ENCODE results near the gene MYLK. TPM values are rescaled to one million over a fixed set of nuclear protein-coding genes. Genes with fewer than 3 reads are reported as not detected.

Gene MYLK
- polyA plus RNA-seq, 3 donors, result 0.35 to 1.3 (median 0.51) TPM

GRCh38 chr3:123696808-123697207, 187.3 kb downstream of the MYLK start:
- Mint-ChIP-seq H3K4me3 (no peak overlapping the region), H3K27ac (no peak overlapping the region), H3K27me3 (ENCODE audit: low read depth in 3 of 3) (peaks cover 0 to 5% (median 1%) of the 10 kb centered on the region in 3 donors), H3K9me3 (peaks cover 0 to 2% (median 0%) of the 10 kb centered on the region in 7 donors), H3K4me1 (peaks cover 22% of the 10 kb centered on the region), H3K36me3 (no peaks in the 10 kb centered on the region)
- Histone ChIP-seq H3K36me3 (replicated peaks in 1 of 2; ENCODE audit: control insufficient read depth in 1 of 2, insufficient read depth in 2 of 2, low read length in 2 of 2) (no peaks in the 10 kb centered on the region), H3K9me3 (replicated peaks in 1 of 2; ENCODE audit: control insufficient read depth in 1 of 2, insufficient read depth in 1 of 2, low read length in 2 of 2) (no peaks in the 10 kb centered on the region), H2AFZ (ENCODE audit: insufficient read depth, low read depth, low read length, poor library complexity, severe bottlenecking) (no peak overlapping the region), H3K79me2 (ENCODE audit: insufficient read depth, low read length) (no peaks in the 10 kb centered on the region), H3K4me1 (ENCODE audit: control insufficient read depth in 1 of 2, insufficient read depth in 2 of 2, low read length in 2 of 2) (peaks cover 13 to 21% of the 10 kb centered on the region in 2 donors), H3K27me3 (ENCODE audit: control insufficient read depth in 2 of 2, insufficient read depth in 2 of 2, low read length in 2 of 2) (no peaks in the 10 kb centered on the region), H3K4me3 (replicated peaks in 1 of 3; ENCODE audit: low read depth in 2 of 3, low read length in 3 of 3) (no peak overlapping the region), H3K4me2 (replicated peaks; ENCODE audit: extremely low read depth, low read length, poor library complexity, severe bottlenecking) (no peak overlapping the region), H3K9ac (ENCODE audit: insufficient read depth, low read length, poor library complexity, severe bottlenecking) (no peak overlapping the region), H3K27ac (ENCODE audit: low read depth in 1 of 2, low read length in 2 of 2) (no peak overlapping the region), H4K20me1 (ENCODE audit: insufficient read depth, low read length) (no peaks in the 10 kb centered on the region)
- no peak for DNase-seq
- intact Hi-C loops (cut with micrococcal nuclease), result no loop called here
- 60% methylated on average over 2 of the region's 6 CpGs for WGBS (ENCODE audit: insufficient coverage)
- TF ChIP-seq, protein P1, sequence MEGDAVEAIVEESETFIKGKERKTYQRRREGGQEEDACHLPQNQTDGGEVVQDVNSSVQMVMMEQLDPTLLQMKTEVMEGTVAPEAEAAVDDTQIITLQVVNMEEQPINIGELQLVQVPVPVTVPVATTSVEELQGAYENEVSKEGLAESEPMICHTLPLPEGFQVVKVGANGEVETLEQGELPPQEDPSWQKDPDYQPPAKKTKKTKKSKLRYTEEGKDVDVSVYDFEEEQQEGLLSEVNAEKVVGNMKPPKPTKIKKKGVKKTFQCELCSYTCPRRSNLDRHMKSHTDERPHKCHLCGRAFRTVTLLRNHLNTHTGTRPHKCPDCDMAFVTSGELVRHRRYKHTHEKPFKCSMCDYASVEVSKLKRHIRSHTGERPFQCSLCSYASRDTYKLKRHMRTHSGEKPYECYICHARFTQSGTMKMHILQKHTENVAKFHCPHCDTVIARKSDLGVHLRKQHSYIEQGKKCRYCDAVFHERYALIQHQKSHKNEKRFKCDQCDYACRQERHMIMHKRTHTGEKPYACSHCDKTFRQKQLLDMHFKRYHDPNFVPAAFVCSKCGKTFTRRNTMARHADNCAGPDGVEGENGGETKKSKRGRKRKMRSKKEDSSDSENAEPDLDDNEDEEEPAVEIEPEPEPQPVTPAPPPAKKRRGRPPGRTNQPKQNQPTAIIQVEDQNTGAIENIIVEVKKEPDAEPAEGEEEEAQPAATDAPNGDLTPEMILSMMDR (IDR thresholded peaks at IDR 0.05), result no peak

- Mint-ChIP-seq H3K27me3 (ENCODE audit: low read depth in 3 of 3) (peaks cover 0 to 5% (median 1%) of the 10 kb centered on the region in 3 donors), H3K27ac (peak overlapping the region in 1 of 7 donors; percentile 37), H3K36me3 (no peaks in the 10 kb centered on the region), H3K4me1 (peaks cover 22% of the 10 kb centered on the region), H3K4me3 (no peak overlapping the region), H3K9me3 (peaks cover 0 to 2% (median 0%) of the 10 kb centered on the region in 7 donors)
- intact Hi-C loops (cut with micrococcal nuclease), result no loop called here
- Histone ChIP-seq H3K9me3 (replicated peaks in 1 of 2; ENCODE audit: control insufficient read depth in 1 of 2, insufficient read depth in 1 of 2, low read length in 2 of 2) (no peaks in the 10 kb centered on the region), H3K4me3 (replicated peaks in 1 of 3; ENCODE audit: low read depth in 2 of 3, low read length in 3 of 3) (no peak overlapping the region), H2AFZ (ENCODE audit: insufficient read depth, low read depth, low read length, poor library complexity, severe bottlenecking) (peak overlapping the region; percentile 24), H4K20me1 (ENCODE audit: insufficient read depth, low read length) (no peaks in the 10 kb centered on the region), H3K4me2 (replicated peaks; ENCODE audit: extremely low read depth, low read length, poor library complexity, severe bottlenecking) (no peak overlapping the region), H3K27ac (ENCODE audit: low read depth in 1 of 2, low read length in 2 of 2) (no peak overlapping the region), H3K9ac (ENCODE audit: insufficient read depth, low read length, poor library complexity, severe bottlenecking) (no peak overlapping the region), H3K79me2 (ENCODE audit: insufficient read depth, low read length) (no peaks in the 10 kb centered on the region), H3K4me1 (ENCODE audit: control insufficient read depth in 1 of 2, insufficient read depth in 2 of 2, low read length in 2 of 2) (peaks cover 13 to 21% of the 10 kb centered on the region in 2 donors), H3K27me3 (ENCODE audit: control insufficient read depth in 2 of 2, insufficient read depth in 2 of 2, low read length in 2 of 2) (no peaks in the 10 kb centered on the region), H3K36me3 (replicated peaks in 1 of 2; ENCODE audit: control insufficient read depth in 1 of 2, insufficient read depth in 2 of 2, low read length in 2 of 2) (no peaks in the 10 kb centered on the region)
- no peak for DNase-seq
- WGBS (ENCODE audit: insufficient coverage), result 67% methylated on average over 9 of the region's 14 CpGs
- TF ChIP-seq, protein P1 (IDR thresholded peaks at IDR 0.05), result no peak
Measured at GRCh38 chr3:123695731-123696640, 188.1 kb downstream of the MYLK start.

Measured in CD14-positive monocyte (primary cell).